Neural cell (in vitro differentiated cells): ENCODE measurements around the gene CEP162. TPM values are rescaled to one million over a fixed set of nuclear protein-coding genes. Genes with fewer than 3 reads are reported as not detected.

Source experiments
- H2AFZ ChIP-seq: fragments of 200-600, 300-800 bp; sonication (generic), shearing (Covaris generic); 2 replicates; pipeline ENCODE4 v1.6.0; 2014; ENCODE audit warnings: low read depth, mild to moderate bottlenecking, antibody characterized with exemption, low read length, moderate library complexity
- H3F3A ChIP-seq: fragments of 200-600 bp; shearing (Covaris generic); 2 replicates; pipeline ENCODE4 v1.6.1; 2016; ENCODE audit warnings: mild to moderate bottlenecking, moderate library complexity, mixed read lengths, antibody characterized with exemption, low read length; ENCODE audit not compliant: insufficient read depth, poor library complexity, severe bottlenecking
- H3K27ac ChIP-seq: fragments of 200-600, 300-800 bp; sonication (generic), shearing (Covaris generic); 2 replicates; pipeline ENCODE4 v1.5.1; 2014; ENCODE audit warnings: mild to moderate bottlenecking, low read length, moderate library complexity
- H3K27me3 ChIP-seq: fragments of 300-800, 200-600 bp; sonication (generic), shearing (Covaris generic); 2 replicates; pipeline ENCODE4 v1.6.0; 2014; ENCODE audit warnings: mild to moderate bottlenecking, low read depth, low read length, moderate library complexity; ENCODE audit not compliant: insufficient read depth
- H3K36me3 ChIP-seq: fragments of 300-800, 200-600 bp; sonication (generic), shearing (Covaris generic); 2 replicates; pipeline ENCODE4 v1.5.1; 2014; ENCODE audit warnings: mild to moderate bottlenecking, antibody characterized with exemption, low read length, moderate library complexity; ENCODE audit not compliant: insufficient read depth
- H3K4me2 ChIP-seq: fragments of 300-800, 200-600 bp; sonication (generic), shearing (Covaris generic); 2 replicates; pipeline ENCODE4 v1.6.0; 2014; ENCODE audit warnings: mild to moderate bottlenecking, low read length
- H3K4me3 ChIP-seq: fragments of 300-800, 200-600 bp; sonication (generic), shearing (Covaris generic); 2 replicates; pipeline ENCODE4 v1.5.1; 2014; ENCODE audit warnings: mild to moderate bottlenecking, low read length, moderate library complexity
- H3K79me2 ChIP-seq: fragments of 200-600 bp; shearing (Covaris generic); replicated peaks from 2 replicates; pipeline ENCODE4 v1.6.0; 2014; ENCODE audit warnings: mild to moderate bottlenecking, low read length, moderate library complexity; ENCODE audit not compliant: insufficient read depth
- H3K9ac ChIP-seq: fragments of 300-800, 200-600 bp; sonication (generic), shearing (Covaris generic); 2 replicates; pipeline ENCODE4 v1.6.1; 2016; ENCODE audit warnings: mild to moderate bottlenecking, low read length, mixed read lengths
- H3K9me2 ChIP-seq: fragments of 200-600 bp; shearing (Covaris generic); 2 replicates; pipeline ENCODE4 v1.6.1; 2016; ENCODE audit warnings: mild to moderate bottlenecking, low read length, mixed read lengths; ENCODE audit not compliant: insufficient read depth
- H3K9me3 ChIP-seq: fragments of 200-600, 300-800 bp; sonication (generic), shearing (Covaris generic); 2 replicates; pipeline ENCODE4 v1.6.1; 2016; ENCODE audit warnings: mild to moderate bottlenecking, mixed run types, low read length, moderate library complexity, mixed read lengths
- H4K20me1 ChIP-seq: fragments of 200-600 bp; shearing (Covaris generic); 2 replicates; pipeline ENCODE4 v1.6.1; 2016; ENCODE audit warnings: mild to moderate bottlenecking, mixed run types; ENCODE audit not compliant: insufficient read depth
- CTCF ChIP-seq: fragments of 450-650 bp; IDR thresholded peaks from 2 replicates; pipeline ENCODE4 v1.5.1; 2014; ENCODE audit warnings: antibody characterized with exemption, mild to moderate bottlenecking, moderate library complexity; ENCODE audit not compliant: poor library complexity, severe bottlenecking
- EP300 ChIP-seq: fragments of 450-650 bp; conservative IDR thresholded peaks from 2 replicates; pipeline ENCODE4 v1.6.1; 2014; ENCODE audit warnings: antibody characterized with exemption, mild to moderate bottlenecking, moderate library complexity; ENCODE audit not compliant: poor library complexity, severe bottlenecking
- EZH2 ChIP-seq: fragments of 200-600, 300-800 bp; shearing (Covaris generic), sonication (generic); IDR thresholded peaks from 2 replicates; pipeline ENCODE4 v1.6.1; 2014; ENCODE audit warnings: antibody characterized with exemption, low read length, borderline replicate concordance, mild to moderate bottlenecking; ENCODE audit not compliant: insufficient read depth, poor library complexity, severe bottlenecking
- MXI1 ChIP-seq: fragments of 450-650 bp; conservative IDR thresholded peaks from 2 replicates; pipeline ENCODE4 v1.6.1; 2014; ENCODE audit warnings: antibody characterized with exemption, mild to moderate bottlenecking; ENCODE audit not compliant: poor library complexity, severe bottlenecking
- POLR2AphosphoS5 ChIP-seq: IDR thresholded peaks from 2 replicates; pipeline ENCODE4 v1.6.1; 2012
- RAD21 ChIP-seq: fragments of 450-650 bp; conservative IDR thresholded peaks from 2 replicates; pipeline ENCODE4 v1.6.1; 2014; ENCODE audit warnings: antibody characterized with exemption, mild to moderate bottlenecking, moderate library complexity
- REST ChIP-seq: IDR thresholded peaks from 2 replicates; pipeline ENCODE4 v1.6.1; 2012; ENCODE audit warnings: borderline replicate concordance
- SMC3 ChIP-seq: fragments of 450-650 bp; conservative IDR thresholded peaks from 2 replicates; pipeline ENCODE4 v1.6.1; 2014; ENCODE audit warnings: antibody characterized with exemption, mild to moderate bottlenecking, moderate library complexity; ENCODE audit not compliant: poor library complexity
- TAF1 ChIP-seq: IDR thresholded peaks from 2 replicates; pipeline ENCODE4 v1.6.1; 2012; ENCODE audit warnings: low read depth
- polyA plus RNA-seq: library from polyadenylated mRNA; depleted of rRNA; stranded (reverse); fragments of >200 nt; gene quantifications from 2 replicates; pipeline ENCODE4 v1.2.3, GENCODE V29; 2014

CEP162 gene
- polyA plus RNA-seq, 1 donor from 2014 or later = 19.3 TPM

GRCh38 chr6:84077645-84078044 lies 149.8 kb downstream of the CEP162 start:
- H3K27ac ChIP-seq = no peak overlapping the region
- no peak overlapping the region for H3K9ac ChIP-seq
- H3K36me3 ChIP-seq = no peaks in the 10 kb centered on the region
- no peaks in the 10 kb centered on the region for H3K9me2 ChIP-seq
- H3K9me3 ChIP-seq = no peaks in the 10 kb centered on the region
- H3K79me2 ChIP-seq = no peaks in the 10 kb centered on the region
- TF ChIP-seq TAF1 = no peak
- no peaks in the 10 kb centered on the region for H3K27me3 ChIP-seq
- no peak overlapping the region for H2AFZ ChIP-seq
- no peaks in the 10 kb centered on the region for H3F3A ChIP-seq
- no peak overlapping the region for H3K4me3 ChIP-seq
- no peak overlapping the region for H3K4me2 ChIP-seq
- no peaks in the 10 kb centered on the region for H4K20me1 ChIP-seq

DNA sequence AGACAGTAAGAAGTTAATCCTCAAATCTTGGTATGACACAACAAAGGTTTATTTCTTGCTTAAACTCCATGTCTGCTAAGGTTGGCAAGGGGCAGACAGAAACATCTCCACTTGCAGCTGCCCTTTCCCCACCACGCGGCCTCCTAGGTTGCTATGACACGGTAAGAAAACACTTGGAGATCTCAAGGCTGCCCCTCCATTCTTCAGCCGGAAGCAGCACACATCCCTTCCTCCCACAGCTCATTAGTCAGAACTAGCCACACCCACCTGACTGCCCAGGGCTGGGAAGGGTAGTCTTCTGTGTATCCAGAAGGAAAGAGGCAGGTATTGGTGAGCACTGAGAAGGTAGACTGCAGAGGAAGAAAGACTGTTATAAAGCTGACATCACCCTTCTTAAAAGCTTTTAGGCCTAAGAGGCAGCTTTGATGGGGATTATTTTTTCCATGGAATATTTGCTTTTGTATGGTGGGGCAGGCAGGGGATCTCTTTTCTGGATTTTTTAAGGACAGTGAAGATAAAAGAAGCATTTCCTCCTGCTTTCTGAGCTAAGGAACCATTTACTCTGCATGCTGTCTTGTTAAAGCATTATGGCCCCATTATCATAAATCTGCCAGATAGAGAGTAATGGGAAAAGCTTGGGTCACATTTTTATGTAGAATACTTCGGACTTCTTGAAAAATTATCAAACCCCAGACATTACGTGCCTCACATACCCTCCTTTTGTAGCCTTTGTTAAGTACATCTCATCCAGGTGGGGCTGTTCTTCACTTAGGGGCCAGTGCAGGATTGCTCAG lies 152.3 kb downstream of the CEP162 start:
- TF ChIP-seq REST (no peak), RAD21 (no peak), POLR2AphosphoS5 (no peak), CTCF (no peak), TAF1 (no peak), EP300 (no peak), EZH2 (no peak), SMC3 (no peak), MXI1 (no peak)
- Histone ChIP-seq H3K4me3 (no peak overlapping the region), H3K79me2 (no peaks in the 10 kb centered on the region), H3K36me3 (no peaks in the 10 kb centered on the region), H4K20me1 (no peaks in the 10 kb centered on the region), H3K27me3 (no peaks in the 10 kb centered on the region), H3K27ac (peak overlapping the region; percentile 32), H2AFZ (no peak overlapping the region), H3K4me2 (no peak overlapping the region), H3K9ac (no peak overlapping the region), H3F3A (no peaks in the 10 kb centered on the region), H3K9me2 (no peaks in the 10 kb centered on the region), H3K9me3 (no peaks in the 10 kb centered on the region)

Other genes starting within 250 kb of the CEP162 start
- gene MRAP2, start 193.9 kb downstream of the CEP162 start, polyA plus RNA-seq = 1.0 and 1.4 TPM in 2 replicates